H9 (cell line): ENCODE data around the gene SEMA4D. TPM values are rescaled to one million over a fixed set of nuclear protein-coding genes. Genes with fewer than 3 reads are reported as not detected.

Experiments
- DNase-seq: peaks from one replicate; pipeline ENCODE4 v3.0.0-alpha.2; 2017
- H2AFZ ChIP-seq: one replicate; pipeline ENCODE4 v1.6.1; 2013; ENCODE audit warnings: mild to moderate bottlenecking, low read length, control low read depth, moderate library complexity
- H2AK5ac ChIP-seq: 2 replicates; pipeline ENCODE4 v1.6.1; 2013; ENCODE audit warnings: low read length, control low read depth, mixed read lengths; ENCODE audit not compliant: insufficient read length
- H2BK120ac ChIP-seq: one replicate; pipeline ENCODE4 v1.6.1; 2013; ENCODE audit warnings: low read depth, mild to moderate bottlenecking, low read length, control low read depth, inconsistent platforms; ENCODE audit not compliant: poor library complexity, severe bottlenecking
- H2BK12ac ChIP-seq: 2 replicates; pipeline ENCODE4 v1.6.1; 2013; ENCODE audit warnings: low read length, control low read depth, mixed read lengths, low read depth; ENCODE audit not compliant: insufficient read length
- H2BK15ac ChIP-seq: 2 replicates; pipeline ENCODE4 v1.6.1; 2013; ENCODE audit warnings: low read depth, low read length, control low read depth
- H2BK20ac ChIP-seq: one replicate; pipeline ENCODE4 v1.6.1; 2013; ENCODE audit warnings: low read depth, mild to moderate bottlenecking, low read length, control low read depth, inconsistent platforms; ENCODE audit not compliant: poor library complexity, severe bottlenecking
- H2BK5ac ChIP-seq: 2 replicates; pipeline ENCODE4 v1.6.1; 2013; ENCODE audit warnings: low read length, control low read depth, mixed read lengths; ENCODE audit not compliant: insufficient read length
- H3K14ac ChIP-seq: 2 replicates; pipeline ENCODE4 v1.6.1; 2013; ENCODE audit warnings: low read length, control low read depth; ENCODE audit not compliant: insufficient read depth
- H3K18ac ChIP-seq: 2 replicates; pipeline ENCODE4 v1.6.1; 2013; ENCODE audit warnings: low read depth, mild to moderate bottlenecking, mixed read lengths, low read length, control low read depth; ENCODE audit not compliant: insufficient read length
- H3K23ac ChIP-seq: 2 replicates; pipeline ENCODE4 v1.6.1; 2013; ENCODE audit warnings: low read length, control low read depth, mixed read lengths, low read depth; ENCODE audit not compliant: insufficient read length
- H3K23me2 ChIP-seq: 2 replicates; pipeline ENCODE4 v1.6.1; 2013; ENCODE audit warnings: low read depth, mild to moderate bottlenecking, mixed read lengths, low read length, control low read depth; ENCODE audit not compliant: insufficient read length, poor library complexity, severe bottlenecking
- H3K27ac ChIP-seq: 2 replicates; pipeline ENCODE4 v1.5.1; 2013; ENCODE audit warnings: low read length, control low read depth, mixed read lengths, low read depth; ENCODE audit not compliant: insufficient read length
- H3K27me3 ChIP-seq: 2 replicates; pipeline ENCODE4 v1.6.1; 2013; ENCODE audit warnings: low read length, control low read depth, inconsistent platforms; ENCODE audit not compliant: insufficient read depth
- H3K4ac ChIP-seq: 2 replicates; pipeline ENCODE4 v1.6.1; 2013; ENCODE audit warnings: low read depth, mild to moderate bottlenecking, control low read depth, inconsistent platforms, low read length, moderate library complexity
- H3K4me1 ChIP-seq: 2 replicates; pipeline ENCODE4 v1.6.1; 2013; ENCODE audit warnings: low read length, control low read depth, inconsistent platforms; ENCODE audit not compliant: insufficient read depth
- H3K4me2 ChIP-seq: 2 replicates; pipeline ENCODE4 v1.6.1; 2013; ENCODE audit warnings: low read length, control low read depth, mixed read lengths; ENCODE audit not compliant: insufficient read length, insufficient read depth
- H3K56ac ChIP-seq: 2 replicates; pipeline ENCODE4 v1.6.1; 2013; ENCODE audit warnings: low read depth, mild to moderate bottlenecking, mixed read lengths, low read length, control low read depth; ENCODE audit not compliant: insufficient read length
- H3K79me1 ChIP-seq: 2 replicates; pipeline ENCODE4 v1.6.1; 2013; ENCODE audit warnings: low read depth, mild to moderate bottlenecking, moderate library complexity, low read length, control low read depth, inconsistent platforms; ENCODE audit not compliant: insufficient read depth, poor library complexity, severe bottlenecking
- H3K79me2 ChIP-seq: 2 replicates; pipeline ENCODE4 v1.6.1; 2013; ENCODE audit warnings: low read length, control low read depth, inconsistent platforms; ENCODE audit not compliant: insufficient read depth
- H3K9ac ChIP-seq: 2 replicates; pipeline ENCODE4 v1.6.1; 2013; ENCODE audit warnings: low read length, control low read depth, mixed read lengths; ENCODE audit not compliant: insufficient read length; ENCODE audit errors: extremely low read depth
- H3K9me3 ChIP-seq: one replicate; pipeline ENCODE4 v1.6.1; 2013; ENCODE audit warnings: low read depth, low read length, inconsistent platforms; ENCODE audit not compliant: control insufficient read depth
- H3T11ph ChIP-seq: one replicate; pipeline ENCODE4 v1.6.1; 2013; ENCODE audit warnings: mild to moderate bottlenecking, low read length, control low read depth, inconsistent platforms
- H4K20me1 ChIP-seq: one replicate; pipeline ENCODE4 v1.6.1; 2013; ENCODE audit not compliant: control insufficient read depth, insufficient read length, insufficient read depth
- H4K5ac ChIP-seq: 2 replicates; pipeline ENCODE4 v1.6.1; 2013; ENCODE audit warnings: low read depth, mild to moderate bottlenecking, mixed read lengths, low read length, control low read depth; ENCODE audit not compliant: insufficient read length
- H4K8ac ChIP-seq: replicated peaks from 2 replicates; pipeline ENCODE4 v1.6.1; 2013; ENCODE audit warnings: low read length, control low read depth, mixed read lengths, low read depth; ENCODE audit not compliant: insufficient read length
- H4K91ac ChIP-seq: 2 replicates; pipeline ENCODE4 v1.6.1; 2013; ENCODE audit warnings: low read depth, mild to moderate bottlenecking, moderate library complexity, mixed read lengths, low read length, control low read depth; ENCODE audit not compliant: insufficient read length
- H3K27ac Mint-ChIP-seq, 3 experiments: 2 replicates in 2 of 3; 3 replicates in 1 of 3; pipeline ENCODE4 v1.8.0; 2020 to 2021; ENCODE audit warnings: mixed read lengths in 3 of 3, mild to moderate bottlenecking in 1 of 3, moderate library complexity in 1 of 3
- H3K27me3 Mint-ChIP-seq: 2 replicates; pipeline ENCODE4 v1.8.0; 2021; ENCODE audit warnings: low read depth, mild to moderate bottlenecking, moderate library complexity, mixed read lengths
- H3K36me3 Mint-ChIP-seq, 3 experiments: 2 replicates in 2 of 3; 3 replicates in 1 of 3; pipeline ENCODE4 v1.8.0; 2020 to 2021; ENCODE audit warnings: low read depth in 3 of 3, mixed read lengths in 3 of 3; ENCODE audit not compliant: insufficient read depth in 1 of 3
- H3K4me1 Mint-ChIP-seq, 2 experiments: 2 replicates each; pipeline ENCODE4 v1.8.0; 2020; ENCODE audit warnings: mixed read lengths in 2 of 2
- H3K4me3 Mint-ChIP-seq, 2 experiments: 2 replicates in 1 of 2; 3 replicates in 1 of 2; pipeline ENCODE4 v1.8.0; 2020 to 2021; ENCODE audit warnings: mild to moderate bottlenecking in 2 of 2, mixed read lengths in 2 of 2, moderate library complexity in 1 of 2
- H3K9me3 Mint-ChIP-seq, 2 experiments: 2 replicates in 1 of 2; 3 replicates in 1 of 2; pipeline ENCODE4 v1.8.0; 2020; ENCODE audit warnings: mild to moderate bottlenecking in 2 of 2, mixed read lengths in 2 of 2, moderate library complexity in 1 of 2
- WGBS: extraction: QIAGEN DNeasy Blood & Tissue Kit; methylation state at CpG from one replicate; pipeline ENCODE4 v1.1.7; 2013; ENCODE audit warnings: missing lambda C conversion rate, low lambda C conversion rate, mixed read lengths; ENCODE audit not compliant: insufficient read length; ENCODE audit errors: extremely low coverage; 5-methylcytosine and 5-hydroxymethylcytosine counted together
- total RNA-seq: library from RNA; stranded (reverse); gene quantifications from 2 replicates; pipeline ENCODE4 v1.2.1, GENCODE V29; 2021
- TF ChIP-seq, protein P1 (sequence below): fragments of 200-600 bp; sonication (generic); conservative IDR thresholded peaks from 3 replicates; pipeline ENCODE4 v1.8.0; 2021; ENCODE audit warnings: antibody characterized with exemption, mild to moderate bottlenecking

SEMA4D gene
- total RNA-seq, 1 experiment from 2014 or later = 47.2 TPM

DNA sequence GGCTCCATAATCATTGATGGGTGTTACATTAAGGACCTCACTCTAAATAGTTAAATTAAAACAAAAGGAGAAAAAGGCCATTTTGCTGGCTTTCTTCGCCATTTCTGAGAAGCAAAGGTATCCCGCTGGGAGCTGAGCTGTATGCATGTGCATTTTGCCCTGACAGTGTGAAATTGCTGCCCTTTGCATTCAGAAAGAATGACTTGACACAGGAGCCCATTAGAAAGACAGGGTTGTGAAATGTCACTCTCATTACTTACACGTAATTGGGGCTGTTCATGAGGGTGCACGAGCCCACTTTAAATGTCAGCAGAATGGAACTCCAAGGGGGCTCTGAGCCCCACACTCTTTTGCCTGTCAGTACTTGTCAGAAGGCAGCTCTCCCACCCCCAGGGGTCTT is 85.0 kb downstream of the SEMA4D start:
- peak overlapping the region; percentile 60 to 76 (median 75); a peak in 3 of 7 replicates for H3K27ac Mint-ChIP-seq
- no peak for DNase-seq
- Histone ChIP-seq H3K79me1 (no peaks in the 10 kb centered on the region), H4K91ac (no peak overlapping the region), H3T11ph (no peak overlapping the region), H2AK5ac (no peak overlapping the region), H4K5ac (no peak overlapping the region), H2BK12ac (no peak overlapping the region), H2BK15ac (no peak overlapping the region), H4K20me1 (no peaks in the 10 kb centered on the region), H3K79me2 (peaks cover 3% of the 10 kb centered on the region; the same call in 1 of the 2 replicates), H2BK20ac (no peak overlapping the region), H3K4me1 (peaks cover 11% of the 10 kb centered on the region; the same call in 1 of the 2 replicates), H3K4ac (no peak overlapping the region), H3K14ac (no peak overlapping the region), H3K56ac (no peak overlapping the region), H2BK120ac (no peak overlapping the region), H3K18ac (no peak overlapping the region), H3K9ac (no peak overlapping the region), H3K4me2 (peak overlapping the region; percentile 29), H2BK5ac (no peak overlapping the region), H2AFZ (no peak overlapping the region), H3K23me2 (no peaks in the 10 kb centered on the region), H4K8ac (no peak overlapping the region), H3K23ac (no peak overlapping the region), H3K27me3 (no peaks in the 10 kb centered on the region), H3K27ac (no peak overlapping the region), H3K9me3 (no peaks in the 10 kb centered on the region)
- TF ChIP-seq, protein P1, sequence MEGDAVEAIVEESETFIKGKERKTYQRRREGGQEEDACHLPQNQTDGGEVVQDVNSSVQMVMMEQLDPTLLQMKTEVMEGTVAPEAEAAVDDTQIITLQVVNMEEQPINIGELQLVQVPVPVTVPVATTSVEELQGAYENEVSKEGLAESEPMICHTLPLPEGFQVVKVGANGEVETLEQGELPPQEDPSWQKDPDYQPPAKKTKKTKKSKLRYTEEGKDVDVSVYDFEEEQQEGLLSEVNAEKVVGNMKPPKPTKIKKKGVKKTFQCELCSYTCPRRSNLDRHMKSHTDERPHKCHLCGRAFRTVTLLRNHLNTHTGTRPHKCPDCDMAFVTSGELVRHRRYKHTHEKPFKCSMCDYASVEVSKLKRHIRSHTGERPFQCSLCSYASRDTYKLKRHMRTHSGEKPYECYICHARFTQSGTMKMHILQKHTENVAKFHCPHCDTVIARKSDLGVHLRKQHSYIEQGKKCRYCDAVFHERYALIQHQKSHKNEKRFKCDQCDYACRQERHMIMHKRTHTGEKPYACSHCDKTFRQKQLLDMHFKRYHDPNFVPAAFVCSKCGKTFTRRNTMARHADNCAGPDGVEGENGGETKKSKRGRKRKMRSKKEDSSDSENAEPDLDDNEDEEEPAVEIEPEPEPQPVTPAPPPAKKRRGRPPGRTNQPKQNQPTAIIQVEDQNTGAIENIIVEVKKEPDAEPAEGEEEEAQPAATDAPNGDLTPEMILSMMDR = no peak
- H3K27me3 Mint-ChIP-seq = no peaks in the 10 kb centered on the region
- peak overlapping the region; percentile 24 to 70; a peak in 3 of 5 replicates for H3K4me3 Mint-ChIP-seq
- H3K36me3 Mint-ChIP-seq = peaks cover 0 to 15% (median 9%) of the 10 kb centered on the region in 3 experiments; a peak in 4 of 7 replicates
- WGBS = no CpG with 5 or more reads among the region's 4 CpGs
- H3K9me3 Mint-ChIP-seq = no peaks in the 10 kb centered on the region; a peak in 2 of 5 replicates
- H3K4me1 Mint-ChIP-seq = peaks cover 44 to 53% of the 10 kb centered on the region in 2 experiments
